MCF 10A (cell line): ENCODE results near the gene MEF2A. TPM values are rescaled to one million over a fixed set of nuclear protein-coding genes. Genes with fewer than 3 reads are reported as not detected.
A peak's percentile ranks its signal among the peaks of the same experiment; 100 is the strongest.
"Not testable (repeated sequence)": the region's sequence is repeated elsewhere in the genome, so short reads cannot be mapped to it uniquely, and the experiment has no call there.

Experiments
- BruUV-seq: library from RNA; stranded (reverse); fragments of 400-500 nt; replicated peaks from 2 replicates; lab custom pipeline; 2021; lab: Mats Ljungman, UMichigan
- CTCF ChIA-PET: fragments of 300-600 bp; sonication (Branson Sonifier 250); formaldehyde crosslinking; extraction: SDS; loops from one replicate; lab custom pipeline; 2021; ENCODE audit warnings: antibody characterized with exemption, inconsistent platforms; lab: Yijun Ruan, JAX
- POLR2A ChIA-PET: fragments of 300-600, 350-650 bp; sonication (Branson Sonifier 250); formaldehyde crosslinking; extraction: SDS; loops from one replicate; lab custom pipeline; 2020; ENCODE audit warnings: antibody characterized with exemption, inconsistent platforms; lab: Yijun Ruan, JAX
- DNase-seq: peaks from one replicate; pipeline ENCODE4 v3.0.0-alpha.2; 2018; ENCODE audit not compliant: unreplicated experiment
- H3K27ac Mint-ChIP-seq: one replicate; pipeline ENCODE4 v1.8.0; 2022; ENCODE audit warnings: mild to moderate bottlenecking, low read depth, mixed read lengths; ENCODE audit not compliant: unreplicated experiment
- H3K27me3 Mint-ChIP-seq: one replicate; pipeline ENCODE4 v1.8.0; 2022; ENCODE audit warnings: mixed read lengths; ENCODE audit not compliant: insufficient read depth, unreplicated experiment
- H3K36me3 Mint-ChIP-seq: one replicate; pipeline ENCODE4 v1.8.0; 2022; ENCODE audit warnings: mild to moderate bottlenecking, moderate library complexity, mixed read lengths; ENCODE audit not compliant: insufficient read depth, unreplicated experiment
- H3K4me1 Mint-ChIP-seq: one replicate; pipeline ENCODE4 v1.8.0; 2022; ENCODE audit warnings: mixed read lengths; ENCODE audit not compliant: insufficient read depth, unreplicated experiment
- H3K4me3 Mint-ChIP-seq: one replicate; pipeline ENCODE4 v1.8.0; 2022; ENCODE audit warnings: mild to moderate bottlenecking, moderate library complexity, mixed read lengths; ENCODE audit not compliant: unreplicated experiment
- H3K9me3 Mint-ChIP-seq: one replicate; pipeline ENCODE4 v1.8.0; 2022; ENCODE audit warnings: mixed read lengths; ENCODE audit not compliant: unreplicated experiment
- CTCF ChIP-seq: fragments of 200-600 bp; IDR thresholded peaks from one replicate; pipeline ENCODE4 v1.8.0; 2022; ENCODE audit warnings: antibody characterized with exemption, mild to moderate bottlenecking; ENCODE audit not compliant: unreplicated experiment
- intact Hi-C: fragments of 100-400 bp; cut with micrococcal nuclease; formaldehyde crosslinking; loops from 2 replicates; pipeline ENCODE4 v1.14.1; 2022
- total RNA-seq: library from RNA; stranded (reverse); gene quantifications from 2 replicates; pipeline ENCODE4 v1.2.3, GENCODE V29; 2022

The MEF2A gene
- total RNA-seq, 1 experiment from 2014 or later, result 52.9 TPM

GRCh38 chr15:99656205-99656604, 90.4 kb downstream of the MEF2A start:
- intact Hi-C loops, result no loop called here
- no TSS peak for BruUV-seq
- no peak for DNase-seq
- H3K4me1 Mint-ChIP-seq, result peaks cover 6% of the 10 kb centered on the region
- ChIA-PET CTCF (interaction anchor here (0.6 kb wide), 1 partner anchor 178 kb away, joined by 3 read pairs; no protein-coding TSS in a partner anchor), POLR2A (interaction anchor here (0.6 to 1.8 kb wide), 2 partner anchors 9 to 397 kb away, joined by 3 to 5 read pairs; no protein-coding TSS in a partner anchor)
- H3K9me3 Mint-ChIP-seq, result no peaks in the 10 kb centered on the region
- no peak overlapping the region for H3K4me3 Mint-ChIP-seq
- no peak overlapping the region for H3K27ac Mint-ChIP-seq
- no peaks in the 10 kb centered on the region for H3K27me3 Mint-ChIP-seq
- TF ChIP-seq CTCF, result no peak
- peaks cover 15% of the 10 kb centered on the region for H3K36me3 Mint-ChIP-seq

GRCh38 chr15:99657996-99658395, 92.2 kb downstream of the MEF2A start:
- CTCF ChIA-PET, result no interaction called here
- no peaks in the 10 kb centered on the region for H3K9me3 Mint-ChIP-seq
- POLR2A ChIA-PET, result interaction anchor here (0.6 to 0.7 kb wide), 2 partner anchors 19 to 248 kb away, joined by 3 read pairs; no protein-coding TSS in a partner anchor
- no peaks in the 10 kb centered on the region for H3K27me3 Mint-ChIP-seq
- no peaks in the 10 kb centered on the region for H3K4me1 Mint-ChIP-seq
- BruUV-seq, result no TSS peak
- peaks cover 22% of the 10 kb centered on the region for H3K36me3 Mint-ChIP-seq
- no peak overlapping the region for H3K4me3 Mint-ChIP-seq
- TF ChIP-seq CTCF, result no peak
- DNase-seq, result no peak
- intact Hi-C loops, result no loop called here
- H3K27ac Mint-ChIP-seq, result peak overlapping the region; percentile 17

GRCh38 chr15:99662903-99663302, 97.1 kb downstream of the MEF2A start:
- no peak overlapping the region for H3K4me3 Mint-ChIP-seq
- no peaks in the 10 kb centered on the region for H3K27me3 Mint-ChIP-seq
- no TSS peak for BruUV-seq
- H3K36me3 Mint-ChIP-seq, result peaks cover 34% of the 10 kb centered on the region
- no peaks in the 10 kb centered on the region for H3K9me3 Mint-ChIP-seq
- intact Hi-C loops, result no loop called here
- H3K4me1 Mint-ChIP-seq, result no peaks in the 10 kb centered on the region
- CTCF ChIA-PET, result no interaction called here
- no peak for DNase-seq
- no peak for TF ChIP-seq CTCF
- POLR2A ChIA-PET, result no interaction called here
- no peak overlapping the region for H3K27ac Mint-ChIP-seq

- BruUV-seq, H3K4me1 Mint-ChIP-seq, H3K4me3 Mint-ChIP-seq, DNase-seq, H3K27ac Mint-ChIP-seq, H3K27me3 Mint-ChIP-seq, intact Hi-C loops, POLR2A ChIA-PET, CTCF ChIA-PET, H3K9me3 Mint-ChIP-seq: not testable (repeated sequence)
- H3K36me3 Mint-ChIP-seq, result peaks cover 27% of the 10 kb centered on the region
Observed at GRCh38 chr15:99666073-99666472, 100.3 kb downstream of the MEF2A start.
